ENCODE measurements around the gene CBX8. TPM values are rescaled to one million over a fixed set of nuclear protein-coding genes. Genes with fewer than 3 reads are reported as not detected.

Gene CBX8
- polyA plus RNA-seq, 3 donors from 2014 or later: 1.4 to 2.5 TPM; not detected in 1

GRCh38 chr17:79794659-79795511, 2.0 kb downstream of the CBX8 start:
- Mint-ChIP-seq H3K27ac (no peak overlapping the region), H3K4me1 (peaks cover 20 to 26% of the 10 kb centered on the region in 2 donors), H3K36me3 (peaks cover 0 to 3% (median 3%) of the 10 kb centered on the region in 3 donors), H3K4me3 (no peak overlapping the region), H3K9me3 (peaks cover 0 to 4% (median 0%) of the 10 kb centered on the region in 6 donors), H3K27me3 (ENCODE audit: low read depth in 3 of 3) (peaks cover 35 to 58% (median 38%) of the 10 kb centered on the region in 3 donors)
- no peak for DNase-seq

DNA sequence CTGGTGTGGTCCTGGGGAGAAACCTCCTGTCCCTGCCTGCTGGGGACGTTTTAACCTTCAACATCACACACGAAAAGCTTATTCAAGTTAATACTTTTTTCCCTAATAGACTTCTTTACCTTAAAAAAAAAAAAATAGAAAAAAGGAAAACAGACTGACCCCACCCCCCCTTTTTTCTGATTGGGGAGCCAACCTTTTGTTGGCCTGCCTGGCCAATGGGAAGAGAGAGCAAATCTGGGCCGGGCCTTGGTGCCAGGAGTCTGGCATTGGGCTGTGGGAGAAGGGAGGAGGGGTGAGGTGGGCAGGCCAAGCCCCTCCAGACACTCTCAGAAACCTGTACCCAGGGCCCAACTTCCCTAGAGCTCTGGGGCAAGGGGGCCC, 3.0 kb downstream of the CBX8 start:
- no peak for DNase-seq
- Mint-ChIP-seq H3K36me3 (peaks cover 0 to 3% (median 3%) of the 10 kb centered on the region in 3 donors), H3K4me3 (no peak overlapping the region), H3K27me3 (ENCODE audit: low read depth in 3 of 3) (peaks cover 28 to 54% (median 35%) of the 10 kb centered on the region in 3 donors), H3K9me3 (peaks cover 0 to 2% (median 0%) of the 10 kb centered on the region in 6 donors), H3K27ac (peak overlapping the region in 1 of 6 donors; percentile 45), H3K4me1 (peaks cover 16 to 18% of the 10 kb centered on the region in 2 donors)

DNA sequence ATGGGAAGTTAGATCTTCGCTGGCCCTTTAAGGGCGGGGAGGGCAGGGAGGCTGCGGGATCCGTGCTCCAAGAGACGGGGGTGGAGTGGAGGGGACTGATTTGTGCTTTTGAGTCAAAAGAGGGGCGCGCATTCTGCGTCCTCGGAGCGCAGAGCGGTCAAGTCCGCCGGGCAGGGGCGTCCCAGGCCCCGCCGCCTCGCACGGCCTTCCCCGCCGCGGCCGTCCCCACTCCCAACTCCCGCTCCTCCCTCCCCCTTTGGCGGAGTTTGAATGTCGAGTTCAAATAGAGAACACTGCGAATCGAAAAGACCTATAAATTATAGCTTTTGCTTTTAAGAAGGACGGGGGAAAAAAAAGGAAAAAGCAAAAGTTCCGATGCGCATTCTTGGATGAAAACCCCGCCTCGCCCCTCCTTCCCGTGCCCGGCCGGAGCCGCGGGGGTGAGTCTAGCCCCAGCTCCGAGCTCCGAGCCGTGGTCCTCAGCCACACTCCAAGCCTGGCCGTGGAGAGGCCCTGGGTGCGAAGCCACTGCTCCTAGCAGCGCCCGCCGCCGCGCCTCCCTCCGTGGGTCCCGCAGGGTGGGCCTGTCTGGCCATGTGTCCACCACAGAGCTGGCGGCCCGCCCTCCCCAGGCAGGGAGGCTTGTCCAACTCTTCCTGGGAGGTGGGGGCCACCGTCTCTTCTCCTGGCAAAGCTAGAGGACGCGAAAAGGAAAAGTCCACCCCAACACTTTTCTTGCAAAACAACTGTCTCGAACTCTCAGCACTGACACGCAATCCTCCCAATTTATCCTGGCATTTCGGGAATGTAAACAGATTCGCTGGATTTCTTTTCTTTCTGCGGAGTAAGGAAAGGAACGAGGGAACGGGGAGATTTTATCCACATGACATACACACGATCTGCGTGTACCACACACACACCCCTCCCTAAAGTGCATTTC, 3.6 kb downstream of the CBX8 start:
- Mint-ChIP-seq H3K4me1 (peaks cover 10 to 12% of the 10 kb centered on the region in 2 donors), H3K9me3 (peaks cover 0 to 4% (median 0%) of the 10 kb centered on the region in 6 donors), H3K4me3 (no peak overlapping the region), H3K36me3 (peaks cover 0 to 3% (median 3%) of the 10 kb centered on the region in 3 donors), H3K27ac (peak overlapping the region in 1 of 6 donors; percentile 45), H3K27me3 (ENCODE audit: low read depth in 3 of 3) (peaks cover 28 to 54% (median 30%) of the 10 kb centered on the region in 3 donors)
- DNase-seq: no peak

GRCh38 chr17:79792341-79792871, 4.5 kb downstream of the CBX8 start:
- Mint-ChIP-seq H3K9me3 (peaks cover 0 to 4% (median 0%) of the 10 kb centered on the region in 6 donors), H3K4me3 (peak overlapping the region in 1 of 5 donors; percentile 30), H3K4me1 (peaks cover 8 to 12% of the 10 kb centered on the region in 2 donors), H3K36me3 (peaks cover 0 to 3% (median 3%) of the 10 kb centered on the region in 3 donors), H3K27ac (peak overlapping the region in 2 of 6 donors; percentile 16 to 30), H3K27me3 (ENCODE audit: low read depth in 3 of 3) (peaks cover 29 to 60% (median 35%) of the 10 kb centered on the region in 3 donors)
- DNase-seq: no peak

DNA sequence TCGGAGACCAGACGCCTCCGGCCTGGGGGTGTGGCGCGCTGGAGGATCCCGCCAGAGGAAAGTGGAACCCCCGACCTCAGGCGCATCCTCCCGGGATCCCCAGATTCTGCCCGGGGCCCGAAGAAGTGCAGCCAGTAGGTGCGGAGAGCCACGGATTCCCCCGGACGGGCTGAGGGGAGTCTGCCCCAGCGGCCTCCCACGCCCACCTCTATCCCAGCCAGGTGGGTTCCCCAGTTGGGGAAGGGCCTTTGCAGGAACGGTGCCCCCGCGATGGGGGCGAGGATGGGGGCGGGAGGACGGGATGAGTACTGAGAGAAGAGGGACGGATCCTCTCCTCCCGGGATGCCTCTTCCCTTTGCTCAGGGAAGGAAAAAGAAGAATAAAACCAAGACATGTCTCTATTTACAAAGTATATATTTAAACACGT, 5.1 kb downstream of the CBX8 start:
- peaks cover 0 to 3% (median 3%) of the 10 kb centered on the region in 3 donors for H3K36me3 Mint-ChIP-seq
- H3K9me3 Mint-ChIP-seq: peaks cover 0 to 4% (median 0%) of the 10 kb centered on the region in 6 donors
- H3K4me3 Mint-ChIP-seq: no peak overlapping the region
- peaks cover 24 to 57% (median 32%) of the 10 kb centered on the region in 3 donors for H3K27me3 Mint-ChIP-seq (ENCODE audit: low read depth in 3 of 3)
- H3K27ac Mint-ChIP-seq: no peak overlapping the region
- no peak for DNase-seq
- peaks cover 8 to 12% of the 10 kb centered on the region in 2 donors for H3K4me1 Mint-ChIP-seq

DNA sequence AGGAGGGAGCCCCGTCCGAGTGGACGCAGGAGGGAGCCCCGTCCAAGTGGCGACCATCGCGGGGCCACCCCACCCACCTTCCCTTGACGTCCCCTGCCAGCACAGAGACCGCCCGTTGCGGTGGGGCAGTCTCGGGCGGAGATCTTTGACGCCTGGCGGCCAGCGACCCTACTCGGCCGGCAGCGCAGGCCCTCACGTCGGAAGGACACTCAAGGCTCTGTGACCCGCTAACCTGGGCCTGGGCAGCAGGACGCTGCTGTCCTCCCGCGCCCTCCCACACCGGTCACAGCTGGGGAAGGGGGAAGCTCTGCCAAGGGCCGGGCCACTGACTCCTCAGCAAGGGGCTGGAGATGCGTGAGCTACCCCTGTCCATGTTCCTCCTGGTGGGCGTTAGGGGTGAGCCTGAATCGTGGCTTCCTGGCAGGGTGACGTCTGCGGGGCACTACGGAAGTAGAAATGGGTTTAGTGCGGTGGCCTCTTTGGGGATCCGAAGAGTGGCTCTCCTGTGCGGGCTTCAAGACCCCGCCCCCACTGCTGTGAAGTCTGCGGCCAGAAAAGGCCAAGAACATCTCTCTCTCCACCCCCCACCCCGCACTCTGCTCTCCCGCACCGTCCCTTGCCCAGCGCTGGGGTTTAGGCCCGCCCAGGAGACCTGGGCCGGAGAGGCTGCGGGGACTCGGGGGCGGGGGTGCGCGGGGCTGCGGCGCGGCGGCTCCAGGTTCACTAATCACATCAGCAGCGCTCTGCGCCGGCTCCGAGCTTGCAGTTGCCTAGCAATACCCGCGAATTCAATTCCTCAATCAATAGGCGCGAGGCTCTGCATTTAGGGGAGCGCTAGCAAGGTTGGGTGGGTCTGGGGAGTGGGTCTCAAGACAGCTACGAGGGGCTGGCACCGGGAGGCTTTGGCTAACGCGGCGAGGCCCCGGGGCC, 5.8 kb downstream of the CBX8 start:
- peaks cover 3 to 8% of the 10 kb centered on the region in 2 donors for H3K4me1 Mint-ChIP-seq
- H3K36me3 Mint-ChIP-seq: peaks cover 0 to 3% (median 3%) of the 10 kb centered on the region in 3 donors
- peak overlapping the region in 1 of 5 donors; percentile 38 for H3K4me3 Mint-ChIP-seq
- peaks cover 21 to 54% (median 36%) of the 10 kb centered on the region in 3 donors for H3K27me3 Mint-ChIP-seq (ENCODE audit: low read depth in 3 of 3)
- H3K9me3 Mint-ChIP-seq: peaks cover 0 to 4% (median 0%) of the 10 kb centered on the region in 6 donors
- H3K27ac Mint-ChIP-seq: no peak overlapping the region
- DNase-seq: no peak

DNA sequence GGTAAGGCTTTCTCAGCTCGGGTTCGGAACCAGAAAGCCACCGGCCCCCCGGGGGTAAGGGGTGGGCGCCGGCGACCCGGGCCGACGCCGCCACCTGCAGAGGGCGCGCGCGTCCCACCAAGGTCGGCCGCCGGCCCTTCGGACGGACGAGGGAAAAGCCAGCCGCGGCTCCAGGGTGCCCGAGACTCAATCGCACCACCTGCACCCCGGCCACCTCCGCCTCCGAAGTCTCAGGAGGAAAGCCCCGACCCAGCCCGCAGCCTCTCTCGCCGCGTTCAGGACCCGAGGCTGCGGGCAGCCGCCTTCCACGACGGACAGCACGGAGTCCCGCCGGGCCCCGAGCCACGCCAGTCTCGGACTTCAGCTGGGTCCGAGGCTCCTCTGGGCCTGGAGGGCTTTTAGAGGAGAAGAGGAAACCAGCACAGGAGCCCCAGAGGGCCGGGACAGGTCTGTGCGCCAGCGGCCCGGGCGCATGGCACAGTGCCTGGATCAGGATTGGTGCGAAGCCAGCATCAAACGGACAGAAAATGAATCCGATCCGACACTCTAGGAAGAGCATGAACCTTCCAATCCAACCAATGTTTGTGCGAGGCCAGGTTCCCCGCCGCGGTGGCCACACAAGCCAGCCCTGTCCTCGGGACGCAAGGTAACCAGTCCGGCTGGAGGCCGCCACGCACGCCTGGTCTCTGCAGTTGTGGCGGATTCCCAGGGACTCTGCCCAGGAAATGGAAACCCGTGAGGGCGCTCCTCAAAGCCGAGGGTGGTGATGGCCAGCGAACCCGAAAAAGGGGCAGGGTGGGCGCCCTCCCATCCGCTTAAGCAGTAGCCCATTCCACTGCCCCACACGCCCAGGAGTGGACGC, 6.7 kb downstream of the CBX8 start:
- no peak for DNase-seq
- Mint-ChIP-seq H3K36me3 (peaks cover 0 to 3% (median 3%) of the 10 kb centered on the region in 3 donors), H3K9me3 (peaks cover 0 to 2% (median 0%) of the 10 kb centered on the region in 6 donors), H3K27me3 (ENCODE audit: low read depth in 3 of 3) (peaks cover 22 to 54% (median 34%) of the 10 kb centered on the region in 3 donors), H3K4me1 (peaks cover 0 to 4% of the 10 kb centered on the region in 2 donors), H3K4me3 (no peak overlapping the region), H3K27ac (no peak overlapping the region)

DNA sequence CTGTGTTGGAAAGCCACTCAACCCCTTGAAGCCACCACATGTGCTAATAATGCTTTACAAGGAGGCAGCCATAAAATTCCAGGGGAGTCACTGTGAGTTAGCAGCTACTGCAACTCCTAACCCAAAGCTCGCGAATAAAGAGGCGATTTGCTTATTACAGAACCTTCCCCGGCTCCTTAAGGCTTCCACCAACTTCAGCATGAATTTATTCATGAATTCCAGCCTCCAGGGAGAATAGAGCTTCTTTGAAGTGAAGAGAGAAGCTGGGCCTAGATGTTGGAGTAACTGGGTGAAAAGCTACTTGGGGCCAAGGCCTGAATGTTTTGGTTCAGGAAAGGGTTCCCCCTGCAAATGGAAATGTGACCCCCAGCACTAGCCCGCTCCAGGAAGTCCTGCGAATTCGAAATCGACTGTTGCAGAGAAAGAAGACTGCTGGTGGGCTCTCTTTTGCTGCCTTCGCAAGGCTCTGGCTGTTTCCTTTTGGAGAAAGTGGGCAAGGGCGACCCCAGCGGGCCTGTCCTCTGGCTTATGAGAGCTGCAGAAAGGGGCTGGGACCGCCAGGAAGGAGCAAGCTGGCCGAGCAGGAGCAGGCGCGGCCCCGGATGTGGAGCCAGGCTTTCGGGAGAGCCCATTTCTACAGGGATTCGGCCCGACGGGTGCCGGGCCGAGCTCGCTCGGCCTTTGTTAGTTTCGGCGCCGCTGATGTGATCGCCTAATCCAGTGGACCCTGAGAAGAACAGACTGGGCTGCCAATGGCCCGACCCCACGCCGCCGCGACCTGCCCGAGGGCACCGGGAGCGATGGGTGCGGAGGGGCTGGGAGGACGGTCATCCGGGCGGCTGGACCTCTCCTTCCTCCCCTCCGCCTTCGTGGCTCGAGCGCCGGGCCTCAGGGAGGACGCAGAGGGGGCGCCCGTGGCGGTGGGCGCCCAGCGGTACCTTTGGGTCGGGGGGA, 7.6 kb downstream of the CBX8 start:
- peaks cover 0 to 3% (median 3%) of the 10 kb centered on the region in 3 donors for H3K36me3 Mint-ChIP-seq
- peaks cover 23 to 54% (median 34%) of the 10 kb centered on the region in 3 donors for H3K27me3 Mint-ChIP-seq (ENCODE audit: low read depth in 3 of 3)
- H3K9me3 Mint-ChIP-seq: peaks cover 0 to 2% (median 0%) of the 10 kb centered on the region in 6 donors
- H3K27ac Mint-ChIP-seq: no peak overlapping the region
- peak overlapping the region in 1 of 5 donors; percentile 30 for H3K4me3 Mint-ChIP-seq
- DNase-seq: no peak
- peaks cover 0 to 4% of the 10 kb centered on the region in 2 donors for H3K4me1 Mint-ChIP-seq

GRCh38 chr17:79788455-79788854, 8.4 kb downstream of the CBX8 start:
- Mint-ChIP-seq H3K9me3 (peaks cover 0 to 2% (median 0%) of the 10 kb centered on the region in 6 donors), H3K27ac (no peak overlapping the region), H3K27me3 (ENCODE audit: low read depth in 3 of 3) (peaks cover 23 to 50% (median 33%) of the 10 kb centered on the region in 3 donors), H3K4me3 (peak overlapping the region in 1 of 5 donors; percentile 17), H3K4me1 (peaks cover 0 to 4% of the 10 kb centered on the region in 2 donors), H3K36me3 (no peaks in the 10 kb centered on the region)
- DNase-seq: no peak

- Mint-ChIP-seq H3K27me3 (ENCODE audit: low read depth in 3 of 3) (peaks cover 21 to 46% (median 31%) of the 10 kb centered on the region in 3 donors), H3K27ac (no peak overlapping the region), H3K4me1 (peaks cover 0 to 4% of the 10 kb centered on the region in 2 donors), H3K4me3 (no peak overlapping the region), H3K9me3 (peaks cover 0 to 2% (median 0%) of the 10 kb centered on the region in 6 donors), H3K36me3 (no peaks in the 10 kb centered on the region)
- no peak for DNase-seq
Measured at GRCh38 chr17:79786930-79787643, 9.8 kb downstream of the CBX8 start.
